Subcutaneous abdominal adipose tissue (tissue), 5 donors: ENCODE data around the gene EPB41.
"Not testable (repeated sequence)": the region's sequence is repeated elsewhere in the genome, so short reads cannot be mapped to it uniquely, and the experiment has no call there.

ENCODE experiments used
- H3K27ac ChIP-seq: one replicate; pipeline ENCODE4 v1.7.0; 2013; ENCODE audit warnings: low read depth, mild to moderate bottlenecking, inconsistent platforms, low read length, moderate library complexity
- H3K27me3 ChIP-seq, 5 donors: one replicate each; pipeline ENCODE4 v1.7.0; 2013; ENCODE audit warnings: low read length in 5 of 5, inconsistent platforms in 1 of 5; ENCODE audit not compliant: control insufficient read depth in 5 of 5, insufficient read depth in 4 of 5
- H3K36me3 ChIP-seq, 5 donors: one replicate each; pipeline ENCODE4 v1.7.0; 2013; ENCODE audit warnings: low read length in 5 of 5; ENCODE audit not compliant: control insufficient read depth in 5 of 5, insufficient read depth in 5 of 5
- H3K4me1 ChIP-seq, 5 donors: one replicate each; pipeline ENCODE4 v1.7.0; 2013; ENCODE audit warnings: low read length in 5 of 5, mild to moderate bottlenecking in 3 of 5, moderate library complexity in 1 of 5; ENCODE audit not compliant: control insufficient read depth in 5 of 5, insufficient read depth in 5 of 5
- H3K4me3 ChIP-seq, 5 donors: one replicate each; pipeline ENCODE4 v1.7.0; 2013; ENCODE audit warnings: low read length in 5 of 5, low read depth in 1 of 5
- H3K9ac ChIP-seq, 5 donors: one replicate each; pipeline ENCODE4 v1.7.0; 2013; ENCODE audit warnings: low read length in 5 of 5, mild to moderate bottlenecking in 4 of 5, moderate library complexity in 3 of 5
- H3K9me3 ChIP-seq, 5 donors: one replicate each; pipeline ENCODE4 v1.7.0; 2013; ENCODE audit warnings: low read length in 5 of 5; ENCODE audit not compliant: control insufficient read depth in 5 of 5
- donor health status: healthy.
- donor health status: healthy.
- donor health status: healthy.
- donor health status: healthy.
- donor health status: healthy.

Gene EPB41

GRCh38 chr1:28914228-28915030 lies at the start of gene EPB41:
EPB41 (plus strand) TSS chr1:28914569; CDS start chr1:28987438, 72,869 bp downstream.
- H3K27me3 ChIP-seq, result no peaks in the 10 kb centered on the region
- H3K9me3 ChIP-seq, result no peaks in the 10 kb centered on the region
- peaks cover 0 to 4% (median 0%) of the 10 kb centered on the region in 5 donors for H3K36me3 ChIP-seq
- H3K27ac ChIP-seq, result peak within 1 kb of the TSS; percentile 50
- H3K4me3 ChIP-seq, result peak within 1 kb of the TSS; percentile 77 to 86 (median 80)
- H3K9ac ChIP-seq, result peak within 1 kb of the TSS; percentile 44 to 80 (median 74)
- H3K4me1 ChIP-seq, result peaks cover 5 to 23% (median 15%) of the 10 kb centered on the region in 5 donors

DNA sequence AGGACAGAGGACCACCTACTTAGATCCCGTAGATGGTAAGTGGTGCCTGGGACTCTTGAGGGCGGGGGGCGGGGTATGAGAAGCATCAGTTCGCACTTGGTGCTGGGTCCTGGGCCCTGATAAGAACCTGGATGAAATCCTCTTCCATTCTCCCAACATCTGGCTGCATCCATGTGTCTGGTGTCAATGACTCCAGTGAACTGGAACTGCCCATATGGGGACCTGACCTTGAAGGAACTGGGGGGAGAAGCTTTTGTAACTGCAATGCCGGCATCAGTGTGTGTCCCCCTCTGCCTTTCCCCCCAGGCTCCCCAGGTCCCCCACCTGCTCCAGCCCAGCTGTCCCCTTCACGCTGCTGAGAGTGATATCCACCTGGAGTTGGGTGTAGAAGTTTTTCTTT lies 49.7 kb upstream of the EPB41 start:
- Histone ChIP-seq H3K27ac (no peak overlapping the region), H3K9me3 (no peaks in the 10 kb centered on the region), H3K4me1 (no peaks in the 10 kb centered on the region), H3K9ac (no peak overlapping the region), H3K4me3 (no peak overlapping the region), H3K36me3 (no peaks in the 10 kb centered on the region), H3K27me3 (peaks cover 7 to 16% (median 12%) of the 10 kb centered on the region in 5 donors)

DNA sequence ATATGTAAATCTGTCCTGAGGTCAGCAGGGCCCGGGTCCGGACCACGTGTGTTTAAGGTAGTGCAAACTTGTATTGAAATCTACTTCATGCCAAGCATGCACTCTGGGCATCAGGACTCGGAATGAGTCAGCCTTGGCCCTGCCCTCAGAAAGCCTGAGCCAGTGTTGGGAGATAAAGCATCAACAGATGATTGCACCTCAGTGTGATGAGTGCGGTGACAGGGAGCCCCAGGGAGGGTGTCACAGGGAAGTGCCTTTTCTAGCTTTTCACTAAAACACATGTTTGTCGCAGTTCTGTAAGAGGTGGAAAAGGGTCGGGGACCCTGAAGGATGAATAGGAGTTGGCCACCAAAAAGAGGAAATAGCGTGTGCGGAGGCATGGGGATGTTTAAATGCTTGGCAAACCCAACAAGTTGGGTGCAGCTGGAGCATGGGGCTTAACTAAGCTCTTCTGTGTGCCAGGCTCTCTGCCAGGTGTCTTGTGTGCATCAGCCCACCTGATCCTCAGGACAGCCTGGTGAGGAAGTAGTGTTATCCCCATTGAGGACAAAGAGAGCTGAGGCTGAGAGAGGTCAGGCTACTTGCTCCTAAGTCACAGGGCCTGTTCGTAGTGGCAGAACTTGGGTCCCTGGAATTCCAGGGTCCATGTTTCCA lies 48.2 kb upstream of the EPB41 start:
- H3K9ac ChIP-seq, result no peak overlapping the region
- no peak overlapping the region for H3K4me3 ChIP-seq
- H3K9me3 ChIP-seq, result no peaks in the 10 kb centered on the region
- H3K4me1 ChIP-seq, result no peaks in the 10 kb centered on the region
- H3K36me3 ChIP-seq, result no peaks in the 10 kb centered on the region
- H3K27ac ChIP-seq, result no peak overlapping the region
- peaks cover 7 to 19% (median 12%) of the 10 kb centered on the region in 5 donors for H3K27me3 ChIP-seq

- Histone ChIP-seq H3K36me3 (no peaks in the 10 kb centered on the region), H3K27ac (no peak overlapping the region), H3K9ac (no peak overlapping the region), H3K4me3 (no peak overlapping the region), H3K9me3 (no peaks in the 10 kb centered on the region), H3K27me3 (peaks cover 7 to 22% (median 12%) of the 10 kb centered on the region in 5 donors), H3K4me1 (no peaks in the 10 kb centered on the region)
Measured at GRCh38 chr1:28867850-28868249, 46.5 kb upstream of the EPB41 start.

DNA sequence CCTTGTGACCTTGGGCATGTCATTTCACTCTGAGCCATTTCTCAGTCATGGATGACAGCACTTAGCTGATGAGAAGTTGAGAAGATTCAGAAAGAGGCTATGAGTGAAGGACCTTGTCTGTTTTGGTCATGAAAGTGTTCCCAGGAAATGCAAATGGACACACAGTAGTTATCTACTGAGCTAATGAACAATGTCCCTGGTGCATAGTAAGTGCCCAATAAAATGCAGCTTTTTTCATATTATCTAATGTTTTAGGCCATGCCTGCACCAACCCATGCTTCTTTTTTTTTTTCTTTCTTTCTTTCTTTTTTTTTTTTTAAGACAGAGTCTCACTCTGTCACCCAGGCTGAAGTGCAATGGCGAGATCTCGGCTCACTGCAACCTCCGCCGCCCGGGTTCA lies 44.4 kb upstream of the EPB41 start:
- Histone ChIP-seq H3K27me3 (peaks cover 7 to 20% (median 12%) of the 10 kb centered on the region in 5 donors), H3K4me1 (no peaks in the 10 kb centered on the region)

DNA sequence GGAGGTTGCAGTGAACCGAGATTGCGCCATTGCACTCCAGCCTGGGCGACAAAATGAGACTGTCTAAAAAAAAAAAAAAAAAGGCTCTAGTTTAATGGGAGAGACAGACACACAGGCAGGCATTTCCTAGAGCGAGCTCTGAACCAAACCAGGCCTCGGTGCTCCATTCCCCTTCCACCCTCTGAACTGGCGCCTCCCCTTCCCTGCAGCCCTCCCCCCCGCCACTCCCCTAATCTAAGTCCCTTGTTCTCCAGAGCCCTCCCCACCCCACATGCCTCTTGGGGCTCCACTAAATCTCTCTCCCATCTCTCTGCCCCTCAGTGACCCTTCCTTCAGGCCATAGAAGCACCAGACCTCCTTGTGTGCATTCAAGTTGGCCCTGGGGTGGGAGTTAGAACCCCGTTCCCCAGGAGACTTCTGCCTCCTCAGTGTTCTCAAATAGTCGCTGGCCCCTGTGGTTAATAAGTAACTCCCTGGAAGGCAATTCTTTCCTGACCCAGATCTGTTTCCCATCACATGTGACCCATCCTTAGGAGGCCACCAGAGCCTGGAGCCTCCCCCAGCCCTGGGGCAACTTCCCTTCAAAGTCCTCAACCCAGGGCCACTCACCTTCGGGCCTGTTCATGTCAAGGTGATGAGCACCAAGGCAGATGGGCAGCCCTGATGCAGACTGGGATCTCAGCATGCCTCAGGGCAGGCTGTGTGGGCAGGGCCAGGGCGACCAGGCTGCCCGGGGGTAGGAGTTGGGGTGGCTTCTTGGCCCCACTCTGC lies 42.6 kb upstream of the EPB41 start:
- Histone ChIP-seq H3K4me1 (no peaks in the 10 kb centered on the region), H3K36me3 (no peaks in the 10 kb centered on the region), H3K27ac (no peak overlapping the region), H3K9me3 (no peaks in the 10 kb centered on the region), H3K27me3 (peaks cover 6 to 16% (median 12%) of the 10 kb centered on the region in 5 donors), H3K9ac (no peak overlapping the region), H3K4me3 (no peak overlapping the region)

More for the DNA sequence above, 44.4 kb upstream of the EPB41 start:
- Histone ChIP-seq H3K36me3 (no peaks in the 10 kb centered on the region), H3K27ac (no peak overlapping the region), H3K9ac (no peak overlapping the region), H3K4me3 (no peak overlapping the region), H3K9me3 (no peaks in the 10 kb centered on the region)

DNA sequence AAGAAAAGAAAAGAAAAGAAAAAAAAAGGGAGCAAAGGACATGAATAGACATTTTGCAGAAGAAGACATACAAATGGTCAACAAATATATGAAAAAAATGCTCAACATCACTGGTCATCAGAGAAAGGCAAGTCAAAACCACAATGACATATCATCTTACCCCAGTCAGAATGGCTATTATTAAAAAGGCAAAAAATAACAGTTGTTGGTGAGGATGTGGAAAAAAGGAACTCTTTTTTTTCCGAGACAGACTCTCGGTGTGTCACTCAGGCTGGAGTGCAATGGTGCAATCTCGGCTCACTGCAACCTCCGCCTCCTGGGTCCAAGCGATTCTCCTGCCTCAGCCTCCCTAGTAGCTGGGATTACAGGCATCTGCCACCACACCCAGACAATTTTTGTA lies 39.2 kb upstream of the EPB41 start:
- H3K27ac ChIP-seq, H3K9me3 ChIP-seq, H3K9ac ChIP-seq, H3K4me1 ChIP-seq, H3K36me3 ChIP-seq, H3K4me3 ChIP-seq: not testable (repeated sequence)
- H3K27me3 ChIP-seq, result peaks cover 0 to 11% (median 3%) of the 10 kb centered on the region in 5 donors

- H3K27ac ChIP-seq, result no peak overlapping the region
- no peak overlapping the region for H3K9ac ChIP-seq
- H3K4me3 ChIP-seq, result no peak overlapping the region
- H3K9me3 ChIP-seq, result no peaks in the 10 kb centered on the region
- H3K36me3 ChIP-seq, result no peaks in the 10 kb centered on the region
- peaks cover 0 to 6% (median 1%) of the 10 kb centered on the region in 5 donors for H3K27me3 ChIP-seq
- peaks cover 0 to 5% (median 2%) of the 10 kb centered on the region in 5 donors for H3K4me1 ChIP-seq
Measured at GRCh38 chr1:28877132-28877781, 37.1 kb upstream of the EPB41 start.

- H3K4me3 ChIP-seq, result no peak overlapping the region
- no peaks in the 10 kb centered on the region for H3K36me3 ChIP-seq
- H3K27me3 ChIP-seq, result peaks cover 0 to 3% (median 0%) of the 10 kb centered on the region in 5 donors
- no peak overlapping the region for H3K9ac ChIP-seq
- H3K27ac ChIP-seq, result no peak overlapping the region
- H3K4me1 ChIP-seq, result peaks cover 0 to 7% (median 2%) of the 10 kb centered on the region in 5 donors
- H3K9me3 ChIP-seq, result no peaks in the 10 kb centered on the region
Measured at GRCh38 chr1:28878796-28879195, 35.6 kb upstream of the EPB41 start.
